GM23248 (cell line): ENCODE measurements around the gene GOLGA6L2.

Source experiments
- EZH2 ChIP-seq: fragments of 200-600 bp; sonication (generic); IDR thresholded peaks from 2 replicates; pipeline ENCODE4 v1.6.1; 2018; ENCODE audit warnings: antibody characterized with exemption, mild to moderate bottlenecking; ENCODE audit not compliant: insufficient read depth, poor library complexity, severe bottlenecking
- EZH2phosphoT487 ChIP-seq: fragments of 200-600 bp; sonication (generic); IDR thresholded peaks from 2 replicates; pipeline ENCODE4 v1.6.1; 2018; ENCODE audit warnings: antibody characterized with exemption, moderate library complexity, mild to moderate bottlenecking, low read depth; ENCODE audit not compliant: insufficient read depth

- TF ChIP-seq EZH2phosphoT487 (no peak), EZH2 (no peak)
These were observed 9.9 kb downstream of the GOLGA6L2 start for GRCh38 chr15:23437146-23437545.
